Activated T-helper 1 cell treated with anti-CD3 and anti-CD28 coated beads, Interleukin-12 subunit alpha, Interleukin-12 subunit beta, Interleukin-2, Interleukin-4 antibody, amounts not matched to agents 30 ng/mL and 10 ng/mL and 1 ng/mL, durations not matched to agents 14 hours and 24 hours and 36 hours (primary cell): ENCODE data around the gene SLC8B1. TPM values are rescaled to one million over a fixed set of nuclear protein-coding genes. Genes with fewer than 3 reads are reported as not detected.

Experiments
- DNase-seq: peaks from one replicate; pipeline ENCODE4 v3.0.0; 2021; ENCODE audit warnings: low spot score
- H3K27ac Mint-ChIP-seq: one replicate; pipeline ENCODE4 v1.8.0; 2021; ENCODE audit warnings: mild to moderate bottlenecking, mixed read lengths
- H3K27me3 Mint-ChIP-seq: one replicate; pipeline ENCODE4 v1.8.0; 2022; ENCODE audit warnings: mild to moderate bottlenecking, moderate library complexity, mixed read lengths; ENCODE audit not compliant: insufficient read depth
- H3K36me3 Mint-ChIP-seq: one replicate; pipeline ENCODE4 v1.8.0; 2021; ENCODE audit warnings: low read depth, mixed read lengths
- H3K4me1 Mint-ChIP-seq: one replicate; pipeline ENCODE4 v1.8.0; 2021; ENCODE audit warnings: low read depth, mixed read lengths
- H3K4me3 Mint-ChIP-seq: one replicate; pipeline ENCODE4 v1.8.0; 2021; ENCODE audit warnings: mild to moderate bottlenecking, moderate library complexity, mixed read lengths
- H3K9me3 Mint-ChIP-seq: one replicate; pipeline ENCODE4 v1.8.0; 2021; ENCODE audit warnings: mixed read lengths
- intact Hi-C: fragments of 100-400 bp; cut with micrococcal nuclease; formaldehyde crosslinking; loops from one replicate; pipeline ENCODE4 v1.15.1; 2024
- total RNA-seq: library from RNA; stranded (reverse); gene quantifications from 2 replicates; pipeline ENCODE4 v1.2.3, GENCODE V29; 2022

The SLC8B1 gene
- total RNA-seq, 1 donor from 2014 or later, result 21.2 TPM

DNA sequence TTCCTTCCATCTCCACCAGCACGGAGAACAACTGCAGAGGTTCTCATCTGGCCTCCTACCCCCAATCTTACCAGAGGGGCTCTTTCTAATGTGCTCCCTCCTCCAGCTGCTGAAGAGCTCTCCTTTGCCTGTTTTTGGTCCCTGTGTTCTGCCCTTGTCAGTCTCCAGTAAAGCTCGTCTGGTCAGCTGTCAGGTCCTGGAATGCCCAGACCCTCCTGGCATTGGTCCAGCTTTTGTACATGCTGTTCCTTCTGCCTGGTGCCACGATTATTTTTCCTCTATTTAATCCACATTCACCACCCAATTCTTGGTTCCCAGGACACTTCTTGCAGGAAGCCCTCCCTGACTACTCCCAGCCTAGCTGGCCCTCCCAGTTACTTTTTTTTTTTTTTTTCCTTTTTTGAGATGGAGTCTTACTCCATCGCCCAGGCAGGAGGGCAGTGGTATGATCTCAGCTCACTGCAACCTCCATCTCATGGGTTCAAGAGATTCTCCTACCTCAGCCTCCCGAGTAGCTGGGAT, 6.5 kb downstream of the SLC8B1 start:
- Mint-ChIP-seq H3K4me1 (peaks cover 9% of the 10 kb centered on the region), H3K27me3 (no peaks in the 10 kb centered on the region), H3K27ac (no peak overlapping the region), H3K36me3 (peaks cover 32% of the 10 kb centered on the region), H3K9me3 (no peaks in the 10 kb centered on the region), H3K4me3 (no peak overlapping the region)
- no peak for DNase-seq
- intact Hi-C loops, result no loop called here

DNA sequence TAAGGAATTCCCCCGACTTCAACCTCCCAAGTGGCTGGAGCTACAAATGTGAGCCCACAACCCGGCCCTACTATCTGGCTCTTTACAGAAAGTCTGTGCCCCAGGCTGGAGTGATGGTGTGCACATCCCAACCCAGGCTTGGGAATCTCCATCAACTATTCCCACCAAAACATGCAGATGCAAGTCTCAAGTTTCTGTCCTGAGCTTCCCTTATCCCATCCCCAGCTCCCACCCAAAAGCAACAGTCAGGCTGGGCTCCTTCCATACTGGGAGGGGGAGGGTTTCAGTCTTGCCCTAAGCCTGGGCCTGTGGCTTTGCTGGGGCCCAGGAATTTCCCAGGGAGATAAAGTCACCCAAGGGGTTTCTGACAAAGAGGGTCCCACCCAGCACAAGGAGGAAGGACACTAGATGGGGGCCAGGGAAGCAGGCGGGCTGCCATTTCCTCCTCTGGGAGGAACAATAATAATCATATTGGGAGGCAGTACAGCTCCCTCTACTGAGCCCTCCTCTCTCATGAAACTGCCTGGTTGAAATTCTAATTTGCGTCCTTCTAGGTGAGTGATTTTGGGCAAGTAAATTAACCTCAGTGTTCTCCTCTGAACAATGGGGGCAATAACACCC, 8.0 kb downstream of the SLC8B1 start:
- no peaks in the 10 kb centered on the region for H3K27me3 Mint-ChIP-seq
- peaks cover 29% of the 10 kb centered on the region for H3K36me3 Mint-ChIP-seq
- no peak overlapping the region for H3K4me3 Mint-ChIP-seq
- no peaks in the 10 kb centered on the region for H3K9me3 Mint-ChIP-seq
- H3K4me1 Mint-ChIP-seq, result peaks cover 9% of the 10 kb centered on the region
- DNase-seq, result no peak
- intact Hi-C loops, result no loop called here
- H3K27ac Mint-ChIP-seq, result no peak overlapping the region

DNA sequence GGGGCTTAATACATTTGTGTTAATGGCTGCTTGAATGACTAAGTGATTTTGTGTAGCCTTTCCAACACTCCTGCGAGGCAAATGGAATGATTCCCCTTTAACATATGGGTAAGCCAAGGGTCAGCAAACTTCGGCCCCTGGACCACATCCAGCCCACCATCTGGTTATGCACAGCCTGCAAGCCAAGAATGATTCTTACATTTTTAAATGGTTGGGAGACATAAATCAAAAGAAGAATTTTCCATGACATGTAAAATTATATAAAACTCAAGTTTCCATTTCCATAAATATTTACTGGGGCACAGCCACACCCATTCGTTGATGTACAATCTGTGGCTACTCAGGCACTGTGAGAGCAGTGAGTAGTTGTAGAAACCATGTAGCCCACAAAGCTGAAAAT, 9.0 kb downstream of the SLC8B1 start:
- no peaks in the 10 kb centered on the region for H3K27me3 Mint-ChIP-seq
- H3K4me3 Mint-ChIP-seq, result no peak overlapping the region
- peaks cover 30% of the 10 kb centered on the region for H3K36me3 Mint-ChIP-seq
- intact Hi-C loops, result no loop called here
- DNase-seq, result no peak
- H3K4me1 Mint-ChIP-seq, result peaks cover 9% of the 10 kb centered on the region
- H3K27ac Mint-ChIP-seq, result no peak overlapping the region
- no peaks in the 10 kb centered on the region for H3K9me3 Mint-ChIP-seq

DNA sequence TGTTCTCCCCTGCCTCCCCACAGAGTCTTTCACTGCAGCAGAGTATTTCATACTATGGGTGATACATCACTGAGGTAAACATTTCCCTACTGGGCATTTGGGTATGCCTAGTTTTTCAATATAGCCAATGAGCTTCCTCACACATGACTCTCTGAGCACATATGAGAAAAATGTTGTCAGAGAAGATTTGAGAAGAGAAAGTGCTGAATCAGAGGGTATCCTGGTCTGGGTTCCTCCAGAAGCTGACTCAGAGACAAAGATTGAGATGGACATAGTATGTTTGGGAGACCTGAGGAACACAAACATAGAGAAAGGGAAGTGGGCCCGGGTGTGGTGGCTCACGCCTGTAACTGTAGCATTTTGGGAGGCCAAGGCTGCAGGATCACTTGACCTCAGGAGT, 12.6 kb downstream of the SLC8B1 start:
- Mint-ChIP-seq H3K27me3 (no peaks in the 10 kb centered on the region), H3K4me1 (peaks cover 4% of the 10 kb centered on the region), H3K9me3 (no peaks in the 10 kb centered on the region), H3K4me3 (no peak overlapping the region), H3K36me3 (peaks cover 46% of the 10 kb centered on the region), H3K27ac (no peak overlapping the region)
- intact Hi-C loops, result no loop called here
- no peak for DNase-seq

DNA sequence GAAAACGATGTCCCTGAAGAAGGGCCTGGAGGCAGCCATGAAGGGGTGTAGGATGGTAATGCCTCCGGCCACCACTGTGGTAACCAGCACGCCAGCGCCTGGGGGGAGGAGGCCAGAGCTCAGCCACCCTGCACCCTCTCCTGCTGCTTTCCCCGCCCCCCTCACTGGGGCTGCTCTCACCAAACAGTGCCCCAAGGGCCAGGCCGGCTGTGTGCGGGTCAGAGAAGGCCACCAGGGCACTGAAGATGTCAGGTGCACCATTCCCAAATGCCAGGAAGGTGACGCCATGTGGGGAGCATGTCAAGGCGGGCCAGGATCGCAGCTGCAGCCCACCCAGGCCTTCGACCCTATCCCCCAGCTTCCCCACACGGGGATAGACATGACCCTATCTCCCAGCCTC, 14.5 kb downstream of the SLC8B1 start:
- H3K27me3 Mint-ChIP-seq, result no peaks in the 10 kb centered on the region
- H3K27ac Mint-ChIP-seq, result no peak overlapping the region
- peaks cover 43% of the 10 kb centered on the region for H3K36me3 Mint-ChIP-seq

DNA sequence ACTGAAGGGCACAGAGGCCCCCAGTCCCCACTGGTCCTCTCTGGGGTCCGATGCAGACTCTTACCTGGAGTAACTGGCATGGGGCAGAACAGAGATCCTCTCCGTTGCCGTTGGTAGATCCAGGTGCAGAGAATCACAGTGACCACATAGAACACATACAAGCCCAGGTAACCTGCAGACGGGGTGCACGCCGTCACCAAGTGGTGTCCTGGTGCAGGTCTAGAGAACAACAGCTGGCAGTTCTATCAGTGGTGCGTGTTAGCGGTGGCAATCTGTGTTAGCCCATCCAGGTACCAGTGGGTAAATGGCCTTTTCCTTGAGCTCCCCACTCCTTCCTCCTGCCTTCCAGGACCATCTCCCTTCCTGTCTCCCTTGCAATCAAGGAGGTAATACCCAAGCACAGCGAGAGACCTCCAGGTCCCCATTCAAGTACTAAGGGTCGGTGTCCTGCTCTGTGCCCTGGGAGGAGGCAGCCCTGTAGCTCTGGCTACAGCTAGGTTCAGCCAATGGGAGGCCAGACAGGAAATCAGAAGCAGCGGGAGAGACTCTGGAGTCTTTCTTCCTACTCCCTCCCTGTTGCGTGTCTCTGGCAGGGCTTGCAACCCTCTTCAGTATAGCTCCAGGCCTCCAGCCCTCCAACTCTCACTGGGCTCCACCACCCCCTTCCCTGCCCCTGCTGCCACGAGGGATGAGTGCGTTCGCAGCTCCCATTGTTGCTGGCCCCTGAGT, 15.8 kb downstream of the SLC8B1 start:
- Mint-ChIP-seq H3K27me3 (no peaks in the 10 kb centered on the region), H3K4me1 (peaks cover 4% of the 10 kb centered on the region), H3K36me3 (peaks cover 44% of the 10 kb centered on the region), H3K9me3 (no peaks in the 10 kb centered on the region), H3K27ac (no peak overlapping the region), H3K4me3 (no peak overlapping the region)
- intact Hi-C loops, result no loop called here
- DNase-seq, result no peak

More for the DNA sequence above, 14.5 kb downstream of the SLC8B1 start:
- Mint-ChIP-seq H3K4me3 (no peak overlapping the region), H3K9me3 (no peaks in the 10 kb centered on the region), H3K4me1 (peaks cover 4% of the 10 kb centered on the region)
- DNase-seq, result no peak
- intact Hi-C loops, result no loop called here

DNA sequence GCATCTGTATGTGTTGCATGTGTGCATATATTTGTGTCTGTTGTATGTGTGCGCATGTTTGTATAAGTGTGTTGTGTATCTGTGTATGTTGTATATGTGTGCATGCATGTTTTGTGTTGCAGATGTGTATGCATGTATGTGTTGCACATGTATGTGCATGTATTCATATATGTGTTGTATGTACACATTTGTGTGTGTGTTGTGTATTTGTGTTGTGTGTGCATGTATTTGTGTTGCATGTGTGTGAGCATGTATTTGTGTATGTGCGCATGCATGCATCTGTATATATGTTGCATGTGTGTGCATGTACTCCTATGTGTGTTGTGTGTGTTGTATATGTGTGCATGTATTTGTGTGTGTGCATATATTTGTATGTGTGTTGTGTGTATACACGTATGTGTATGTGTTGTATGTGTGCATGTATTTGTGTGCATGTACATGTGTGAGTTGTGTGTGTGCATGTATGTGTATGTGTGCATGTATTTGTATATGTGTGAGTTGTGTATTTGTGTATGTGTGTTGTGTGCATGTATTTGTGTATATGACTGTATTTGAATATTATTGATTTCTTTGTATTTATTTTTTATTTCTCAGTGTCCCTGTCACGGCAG, 16.8 kb downstream of the SLC8B1 start:
- Mint-ChIP-seq H3K9me3 (no peaks in the 10 kb centered on the region), H3K4me1 (no peaks in the 10 kb centered on the region), H3K27me3 (no peaks in the 10 kb centered on the region), H3K27ac (no peak overlapping the region), H3K4me3 (no peak overlapping the region), H3K36me3 (peaks cover 47% of the 10 kb centered on the region)
- no peak for DNase-seq
- intact Hi-C loops, result no loop called here

DNA sequence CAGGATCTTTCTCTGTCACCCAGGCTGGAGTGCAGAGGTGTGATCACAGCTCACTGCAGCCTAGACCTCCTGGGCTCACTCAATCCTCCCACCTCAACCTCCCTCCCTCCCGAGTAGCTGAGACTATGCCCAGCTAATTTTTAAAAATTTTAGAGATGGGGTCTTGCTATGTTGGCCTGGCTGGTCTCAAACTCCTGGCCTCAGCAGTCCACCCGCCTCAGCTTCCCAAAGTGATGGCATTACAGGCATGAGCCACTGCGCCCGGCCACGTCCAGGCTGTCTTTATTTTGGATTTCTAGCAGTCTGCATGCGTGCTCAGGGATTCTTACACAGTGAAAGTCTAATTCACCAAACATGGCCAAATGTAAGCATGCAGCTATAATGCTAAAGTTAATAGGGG, 17.8 kb downstream of the SLC8B1 start:
- Mint-ChIP-seq H3K36me3 (peaks cover 44% of the 10 kb centered on the region), H3K4me1 (no peaks in the 10 kb centered on the region), H3K4me3 (no peak overlapping the region), H3K27ac (no peak overlapping the region), H3K27me3 (no peaks in the 10 kb centered on the region), H3K9me3 (no peaks in the 10 kb centered on the region)
- DNase-seq, result no peak
- intact Hi-C loops, result no loop called here

DNA sequence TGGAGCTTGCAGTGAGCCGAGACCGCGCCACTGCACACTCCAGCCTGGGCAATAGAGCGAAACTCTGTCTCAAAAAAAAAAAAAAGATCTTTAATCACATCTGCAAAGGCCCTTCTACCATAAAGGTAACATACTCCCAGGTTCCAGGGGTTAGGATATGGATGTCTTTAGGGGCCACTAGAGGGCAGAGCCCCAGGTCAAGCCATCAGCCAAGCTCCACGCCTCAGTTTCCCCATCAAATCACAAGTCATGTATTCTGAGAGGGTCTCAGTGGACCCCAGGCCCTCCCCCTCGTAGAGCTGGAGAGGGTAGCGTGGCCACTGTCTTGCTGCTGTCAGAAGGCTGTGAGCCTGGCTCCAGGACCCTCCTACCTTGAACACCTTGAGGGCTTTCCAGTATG, 18.8 kb downstream of the SLC8B1 start:
- no peaks in the 10 kb centered on the region for H3K9me3 Mint-ChIP-seq
- no peak for DNase-seq
- no peaks in the 10 kb centered on the region for H3K4me1 Mint-ChIP-seq
- H3K36me3 Mint-ChIP-seq, result peaks cover 45% of the 10 kb centered on the region
- intact Hi-C loops, result no loop called here
- H3K4me3 Mint-ChIP-seq, result no peak overlapping the region
- no peak overlapping the region for H3K27ac Mint-ChIP-seq
- no peaks in the 10 kb centered on the region for H3K27me3 Mint-ChIP-seq

DNA sequence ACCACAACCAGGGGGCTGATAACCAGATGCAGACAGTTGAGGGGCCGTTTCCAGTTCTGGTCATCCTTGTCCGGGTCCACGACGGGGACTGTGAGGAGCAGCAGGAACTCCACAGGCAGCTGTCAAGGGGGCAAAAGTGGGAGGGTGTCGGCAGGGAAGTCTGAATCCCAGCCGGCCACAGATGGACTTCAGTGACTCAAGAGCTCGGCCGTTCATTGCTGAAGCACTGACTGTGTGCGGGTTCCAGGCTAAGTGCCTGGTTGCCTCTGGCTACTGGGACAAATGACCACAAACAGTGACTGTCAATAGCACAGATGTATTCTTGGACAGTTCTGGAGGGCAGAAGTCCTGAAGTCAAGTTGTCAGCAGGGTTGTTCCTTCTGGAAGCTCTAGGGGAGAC, 19.6 kb downstream of the SLC8B1 start:
- intact Hi-C loops, result no loop called here
- no peak for DNase-seq
- Mint-ChIP-seq H3K27me3 (no peaks in the 10 kb centered on the region), H3K4me3 (no peak overlapping the region), H3K36me3 (peaks cover 45% of the 10 kb centered on the region), H3K9me3 (no peaks in the 10 kb centered on the region), H3K4me1 (no peaks in the 10 kb centered on the region), H3K27ac (no peak overlapping the region)

DNA sequence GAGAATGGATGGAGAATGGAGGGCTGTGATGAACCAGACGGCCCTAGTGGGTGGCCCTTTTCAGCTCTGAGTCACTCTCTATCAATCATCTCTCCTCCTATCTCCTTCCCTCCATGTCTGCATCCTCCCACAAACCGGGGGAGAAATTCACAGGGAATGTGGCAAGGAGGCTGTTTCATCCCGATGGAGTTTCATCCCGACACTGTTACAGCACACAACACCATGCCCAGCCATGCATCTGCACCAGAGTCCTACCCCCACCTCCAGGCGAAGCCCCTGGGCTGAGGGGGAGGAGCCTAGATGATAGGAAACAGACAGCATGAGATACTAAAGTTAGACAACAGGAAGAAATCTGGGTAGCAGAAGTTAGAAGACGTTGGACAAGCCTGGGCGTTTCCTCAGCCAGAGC, 20.8 kb downstream of the SLC8B1 start:
- H3K4me1 Mint-ChIP-seq, result no peaks in the 10 kb centered on the region
- peak overlapping the region; percentile 1 for H3K27ac Mint-ChIP-seq
- peaks cover 38% of the 10 kb centered on the region for H3K36me3 Mint-ChIP-seq
- H3K27me3 Mint-ChIP-seq, result no peaks in the 10 kb centered on the region
- DNase-seq, result no peak
- no peak overlapping the region for H3K4me3 Mint-ChIP-seq
- intact Hi-C loops, result loop anchor here (5.0 kb wide), 1 partner anchor 117 kb away; no protein-coding TSS in a partner anchor
- H3K9me3 Mint-ChIP-seq, result no peaks in the 10 kb centered on the region

DNA sequence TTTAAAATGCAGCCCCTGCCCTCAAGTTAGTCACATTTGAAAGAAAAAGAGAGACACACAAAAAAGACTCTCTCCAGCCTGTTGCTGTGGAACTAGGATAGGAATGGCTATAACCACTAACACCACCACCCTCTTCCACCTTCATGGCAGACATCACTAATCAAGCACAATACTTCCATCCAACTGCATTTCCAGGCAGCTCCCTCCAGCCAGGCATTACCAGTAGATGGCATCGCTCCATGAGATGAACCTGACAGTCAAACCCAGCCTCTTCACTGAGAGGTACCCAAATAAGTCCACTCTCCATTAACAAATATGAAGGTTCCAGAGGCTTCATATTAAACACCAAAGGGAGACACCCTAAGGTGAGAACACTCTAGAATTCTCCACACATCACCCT, 24.4 kb downstream of the SLC8B1 start:
- H3K27ac Mint-ChIP-seq, result no peak overlapping the region
- no peaks in the 10 kb centered on the region for H3K27me3 Mint-ChIP-seq
- H3K4me3 Mint-ChIP-seq, result no peak overlapping the region
- intact Hi-C loops, result loop anchor here (5.0 kb wide), 1 partner anchor 113 kb away; no protein-coding TSS in a partner anchor
- H3K9me3 Mint-ChIP-seq, result no peaks in the 10 kb centered on the region
- DNase-seq, result no peak
- peaks cover 29% of the 10 kb centered on the region for H3K36me3 Mint-ChIP-seq
- no peaks in the 10 kb centered on the region for H3K4me1 Mint-ChIP-seq

DNA sequence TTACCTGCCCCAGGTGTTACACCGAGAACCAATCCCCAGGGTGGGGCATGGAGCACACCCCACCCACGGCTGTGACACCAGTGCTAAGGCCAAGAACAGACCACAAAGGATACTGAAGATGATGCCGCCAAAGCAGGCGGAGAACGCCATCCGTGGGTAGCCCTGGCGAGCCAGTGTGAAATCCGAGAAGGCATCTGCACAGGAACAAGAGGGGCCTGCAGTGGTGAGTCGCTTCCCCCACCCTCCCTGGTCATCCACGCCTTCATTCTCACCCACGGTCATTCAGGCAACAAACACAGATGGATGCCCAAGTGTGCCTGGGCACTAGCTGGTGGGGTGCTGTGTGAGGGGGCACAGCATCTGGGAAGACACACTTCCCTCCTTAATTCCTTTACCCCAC, 28.5 kb downstream of the SLC8B1 start:
- Mint-ChIP-seq H3K9me3 (no peaks in the 10 kb centered on the region), H3K36me3 (peaks cover 32% of the 10 kb centered on the region), H3K4me3 (no peak overlapping the region), H3K27me3 (no peaks in the 10 kb centered on the region), H3K4me1 (peaks cover 16% of the 10 kb centered on the region), H3K27ac (no peak overlapping the region)
- no peak for DNase-seq
- intact Hi-C loops, result no loop called here
